ENCODE measurements around the gene KCNH1. TPM values are rescaled to one million over a fixed set of nuclear protein-coding genes. Genes with fewer than 3 reads are reported as not detected.

The KCNH1 gene
- polyA plus RNA-seq, 1 of the 3 experiments (the other 2 are of a cell fraction): 0.08 TPM

DNA sequence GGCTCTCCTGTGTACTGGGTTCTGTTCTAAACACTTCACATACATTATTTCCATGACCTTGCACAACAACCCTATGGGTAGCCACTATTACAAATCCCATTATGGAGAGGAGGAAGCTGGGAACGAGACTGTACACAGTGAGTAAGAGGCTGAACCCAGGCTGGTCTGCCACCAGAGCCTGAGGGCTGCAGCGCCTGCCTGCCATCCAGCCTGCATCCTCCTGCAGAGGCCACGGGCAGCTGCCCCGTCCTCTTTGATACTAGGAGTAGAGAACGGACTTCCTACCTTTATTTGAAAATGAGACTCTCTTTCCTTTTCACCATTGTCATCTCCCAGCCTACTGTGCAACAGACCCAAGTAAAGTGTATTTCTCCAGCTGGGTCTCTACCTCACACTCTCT, 435.3 kb downstream of the KCNH1 start:
- H3K27ac ChIP-seq (ENCODE audit: low read depth in 2 of 2, low read length in 1 of 2): no peak overlapping the region
- H3K4me2 ChIP-seq: no peak overlapping the region
- no peak overlapping the region for H3K9ac ChIP-seq
- H3K79me2 ChIP-seq (ENCODE audit: insufficient read depth): no peaks in the 10 kb centered on the region
- no peak for TF ChIP-seq FOXJ3 (CRISPR knock-in tag; IDR thresholded peaks at IDR 0.05)
- TF ChIP-seq MEF2A (IDR thresholded peaks at IDR 0.05; ENCODE audit: borderline replicate concordance, low read depth): no peak
- no peak for TF ChIP-seq USF2 (IDR thresholded peaks at IDR 0.05; ENCODE audit: borderline replicate concordance, low read depth, low read length)
- TF ChIP-seq REST (IDR thresholded peaks at IDR 0.05; ENCODE audit: low read depth, low read length): no peak
- no peak for TF ChIP-seq USF1 (IDR thresholded peaks at IDR 0.05; ENCODE audit: borderline replicate concordance, low read depth)
- no peak for TF ChIP-seq RCOR1 (IDR thresholded peaks at IDR 0.05; ENCODE audit: low read length)
- TF ChIP-seq JUND (IDR thresholded peaks at IDR 0.05): no peak
- TF ChIP-seq GATA2 (CRISPR knock-in tag; IDR thresholded peaks at IDR 0.05): no peak
- TF ChIP-seq NFIC (IDR thresholded peaks at IDR 0.05; ENCODE audit: borderline replicate concordance): no peak
- no peak for TF ChIP-seq CHD2 (IDR thresholded peaks at IDR 0.05; ENCODE audit: low read length, partially characterized antibody)
- CTCF ChIA-PET: interaction anchor here (0.7 to 1.9 kb wide), 2 partner anchors 27 to 435 kb away, joined by 3 to 10 read pairs; partner anchors contain the start of gene KCNH1
- POLR2A ChIA-PET: no interaction called here
- no peaks in the 10 kb centered on the region for H3K27me3 ChIP-seq (ENCODE audit: insufficient read depth)
- H3K9me3 ChIP-seq: no peaks in the 10 kb centered on the region
- peaks cover 0 to 16% of the 10 kb centered on the region in 2 experiments; a peak in 1 of 4 replicates for H3K4me1 ChIP-seq (ENCODE audit: control insufficient read depth in 1 of 2, insufficient read depth in 2 of 2, low read depth in 1 of 2, low read length in 1 of 2)
- no peak overlapping the region for H3K4me3 ChIP-seq (ENCODE audit: low read depth in 2 of 2, low read length in 1 of 2)
- H2AFZ ChIP-seq (ENCODE audit: low read depth): no peak overlapping the region
- DNase-seq: no peak
- H3F3A ChIP-seq (replicated peaks; ENCODE audit: insufficient read depth): no peaks in the 10 kb centered on the region
- no peaks in the 10 kb centered on the region for H3K36me3 ChIP-seq (replicated peaks in 1 of 2; ENCODE audit: control insufficient read depth in 1 of 2, insufficient read depth in 2 of 2, low read length in 1 of 2)
- no peaks in the 10 kb centered on the region for H4K20me1 ChIP-seq (ENCODE audit: insufficient read depth)
- 63% methylated on average over 5 of the region's 5 CpGs for WGBS (ENCODE audit: low lambda C conversion rate)
- H3K9me2 ChIP-seq: no peaks in the 10 kb centered on the region

- TF ChIP-seq ZBTB33 (IDR thresholded peaks at IDR 0.05; ENCODE audit: borderline replicate concordance, low read depth) (no peak), ELF1 (IDR thresholded peaks at IDR 0.05) (no peak)
- Histone ChIP-seq H3K27me3 (ENCODE audit: insufficient read depth) (no peaks in the 10 kb centered on the region), H3K9ac (no peak overlapping the region), H3K4me2 (no peak overlapping the region), H2AFZ (ENCODE audit: low read depth) (no peak overlapping the region), H3K4me3 (ENCODE audit: low read depth in 2 of 2, low read length in 1 of 2) (no peak overlapping the region), H3K9me3 (no peaks in the 10 kb centered on the region), H4K20me1 (ENCODE audit: insufficient read depth) (no peaks in the 10 kb centered on the region), H3K36me3 (replicated peaks in 1 of 2; ENCODE audit: control insufficient read depth in 1 of 2, insufficient read depth in 2 of 2, low read length in 1 of 2) (no peaks in the 10 kb centered on the region), H3K4me1 (ENCODE audit: control insufficient read depth in 1 of 2, insufficient read depth in 2 of 2, low read depth in 1 of 2, low read length in 1 of 2) (peaks cover 0 to 17% of the 10 kb centered on the region in 2 experiments; a peak in 1 of 4 replicates), H3K27ac (ENCODE audit: low read depth in 2 of 2, low read length in 1 of 2) (no peak overlapping the region), H3K9me2 (no peaks in the 10 kb centered on the region), H3F3A (replicated peaks; ENCODE audit: insufficient read depth) (no peaks in the 10 kb centered on the region), H3K79me2 (ENCODE audit: insufficient read depth) (no peaks in the 10 kb centered on the region)
- ChIA-PET POLR2A (no interaction called here), CTCF (interaction anchor here (1.2 kb wide), 1 partner anchor 274 kb away, joined by 6 read pairs; no protein-coding TSS in a partner anchor)
- 79% methylated on average over 3 of the region's 3 CpGs for WGBS (ENCODE audit: low lambda C conversion rate)
- DNase-seq: no peak
These were observed 436.8 kb downstream of the KCNH1 start for GRCh38 chr1:210697185-210697584.
